ENCODE results near the gene PRDX6.

PRDX6 gene

DNA sequence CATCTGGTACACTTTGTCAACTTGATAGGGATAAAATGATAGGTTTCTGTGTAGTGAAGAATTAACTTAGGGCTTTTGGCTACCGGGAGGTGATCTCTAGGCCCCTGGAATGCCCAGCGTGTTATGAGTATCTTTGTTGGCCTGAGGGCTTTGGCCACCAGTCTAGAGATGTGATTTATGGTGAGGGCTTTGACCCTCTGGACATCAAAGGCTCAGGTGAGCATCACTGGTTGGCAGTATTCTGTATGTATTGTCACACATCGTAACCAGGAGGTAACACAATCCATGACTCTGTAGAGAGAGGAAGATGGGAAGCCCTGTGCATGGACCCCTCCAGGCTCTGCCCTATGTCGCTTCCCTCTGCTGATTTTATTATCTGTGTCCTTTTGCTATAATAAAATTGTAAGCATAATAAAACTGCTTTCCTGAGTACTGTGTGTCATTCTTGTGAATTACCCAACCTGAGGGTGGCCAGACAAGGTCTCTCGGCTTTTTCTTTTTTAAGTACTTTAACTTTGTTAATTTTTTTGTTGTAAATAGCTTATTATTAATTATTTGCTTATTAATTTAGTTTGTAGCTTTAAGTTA lies 40.2 kb upstream of the PRDX6 start:
- TF ChIP-seq, protein P1, sequence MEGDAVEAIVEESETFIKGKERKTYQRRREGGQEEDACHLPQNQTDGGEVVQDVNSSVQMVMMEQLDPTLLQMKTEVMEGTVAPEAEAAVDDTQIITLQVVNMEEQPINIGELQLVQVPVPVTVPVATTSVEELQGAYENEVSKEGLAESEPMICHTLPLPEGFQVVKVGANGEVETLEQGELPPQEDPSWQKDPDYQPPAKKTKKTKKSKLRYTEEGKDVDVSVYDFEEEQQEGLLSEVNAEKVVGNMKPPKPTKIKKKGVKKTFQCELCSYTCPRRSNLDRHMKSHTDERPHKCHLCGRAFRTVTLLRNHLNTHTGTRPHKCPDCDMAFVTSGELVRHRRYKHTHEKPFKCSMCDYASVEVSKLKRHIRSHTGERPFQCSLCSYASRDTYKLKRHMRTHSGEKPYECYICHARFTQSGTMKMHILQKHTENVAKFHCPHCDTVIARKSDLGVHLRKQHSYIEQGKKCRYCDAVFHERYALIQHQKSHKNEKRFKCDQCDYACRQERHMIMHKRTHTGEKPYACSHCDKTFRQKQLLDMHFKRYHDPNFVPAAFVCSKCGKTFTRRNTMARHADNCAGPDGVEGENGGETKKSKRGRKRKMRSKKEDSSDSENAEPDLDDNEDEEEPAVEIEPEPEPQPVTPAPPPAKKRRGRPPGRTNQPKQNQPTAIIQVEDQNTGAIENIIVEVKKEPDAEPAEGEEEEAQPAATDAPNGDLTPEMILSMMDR (conservative IDR thresholded peaks at IDR 0.05): no peak
- no peak overlapping the region for H3K27ac ChIP-seq

DNA sequence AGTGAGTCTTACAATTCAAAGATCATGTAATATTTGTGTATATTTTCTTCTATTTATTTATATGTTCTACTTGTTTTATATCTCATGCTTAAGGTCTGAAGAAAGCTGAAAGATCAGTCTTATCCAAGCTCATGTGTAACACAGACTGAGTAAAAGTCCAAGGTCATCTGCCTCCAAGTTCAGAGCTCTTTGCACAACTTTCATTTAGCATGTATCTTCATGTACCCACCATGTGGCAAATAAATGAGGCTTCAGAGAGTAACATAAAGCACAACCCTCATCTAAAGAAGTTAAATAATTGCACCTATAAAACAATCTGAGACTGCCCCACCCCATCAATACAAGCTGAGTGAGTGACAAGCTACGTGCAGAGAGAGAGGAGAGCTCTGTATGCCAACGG lies 38.5 kb upstream of the PRDX6 start:
- H3K27ac ChIP-seq: no peak overlapping the region
- TF ChIP-seq, protein P1 (conservative IDR thresholded peaks at IDR 0.05): no peak

DNA sequence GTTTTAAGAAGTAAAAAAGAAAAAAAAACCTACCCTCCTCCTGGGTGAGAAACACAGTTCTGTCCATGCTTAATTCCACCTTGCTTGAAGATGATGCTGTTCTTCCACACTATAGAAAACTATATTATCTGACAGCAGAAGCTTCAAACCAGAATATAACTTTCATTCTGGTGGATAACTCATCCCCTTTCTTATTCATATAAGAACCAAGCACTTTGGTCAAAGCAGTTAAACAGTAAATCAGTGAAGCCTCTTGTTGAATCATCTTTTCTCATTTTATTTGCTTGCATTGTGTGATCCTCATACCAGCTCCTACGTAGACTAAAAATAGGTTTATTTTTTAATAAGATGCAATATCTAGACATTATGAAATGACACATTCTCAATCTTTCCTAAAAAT lies 36.7 kb upstream of the PRDX6 start:
- TF ChIP-seq, protein P1 (conservative IDR thresholded peaks at IDR 0.05): no peak
- no peak overlapping the region for H3K27ac ChIP-seq

DNA sequence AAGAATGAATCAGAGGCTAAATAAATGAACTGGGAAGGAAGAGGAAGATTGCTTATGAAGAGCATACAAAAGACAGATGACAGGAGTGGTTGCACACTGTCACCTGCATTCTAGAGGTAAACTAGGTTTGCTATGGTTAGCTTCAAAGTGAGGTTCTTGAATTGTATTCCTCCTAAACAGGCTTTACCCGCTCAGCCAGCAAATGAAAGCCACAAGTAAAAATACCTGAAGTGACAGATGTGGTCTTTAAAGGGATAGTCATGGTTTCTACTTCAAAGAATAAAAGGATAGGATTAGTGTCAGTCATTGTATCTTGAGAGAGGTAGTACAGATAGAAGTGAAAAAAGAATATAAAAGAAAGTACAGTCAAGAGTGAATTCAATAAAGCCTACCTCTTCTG lies 32.4 kb upstream of the PRDX6 start:
- TF ChIP-seq, protein P1 (conservative IDR thresholded peaks at IDR 0.05): no peak
- H3K27ac ChIP-seq: no peak overlapping the region

DNA sequence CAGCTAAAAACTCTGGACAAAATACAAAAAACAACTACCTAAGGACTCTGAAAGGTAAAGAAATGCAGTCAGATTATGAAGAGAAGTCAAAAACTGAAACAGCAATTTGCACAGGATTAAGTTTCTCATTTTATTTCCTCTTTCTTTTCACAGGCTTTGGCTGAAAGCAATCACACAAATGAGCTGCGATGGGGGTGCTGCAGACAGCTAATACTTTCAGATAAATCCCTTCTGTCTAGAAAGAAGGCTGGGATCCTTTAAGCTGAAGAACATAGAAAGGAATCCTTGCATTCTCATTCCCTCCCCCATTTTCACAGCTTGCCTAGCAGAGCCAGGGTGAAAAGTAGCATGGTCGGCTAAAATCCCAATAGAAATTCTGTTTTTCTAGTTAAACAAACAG lies 32.0 kb upstream of the PRDX6 start:
- H3K27ac ChIP-seq: no peak overlapping the region
- TF ChIP-seq, protein P1 (conservative IDR thresholded peaks at IDR 0.05): no peak

DNA sequence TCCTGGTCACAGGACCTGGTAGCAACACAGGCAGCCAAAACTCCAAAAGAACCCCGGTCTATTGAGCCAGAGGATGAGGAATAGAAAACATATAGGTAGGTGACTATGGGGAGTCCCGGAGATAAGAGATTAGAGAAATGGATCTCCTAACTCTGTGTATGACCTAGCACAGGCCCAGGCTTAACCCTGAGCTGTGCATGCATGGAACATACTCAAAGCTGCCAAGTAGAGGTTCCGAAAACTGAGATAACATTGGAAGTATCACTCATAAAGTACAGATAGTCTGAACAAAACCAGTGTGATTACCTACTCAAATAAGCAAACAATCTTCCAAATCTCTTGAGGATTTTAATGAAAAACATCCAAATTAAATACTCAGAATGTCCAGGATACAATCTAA lies 31.5 kb upstream of the PRDX6 start:
- TF ChIP-seq, protein P1 (conservative IDR thresholded peaks at IDR 0.05): no peak
- no peak overlapping the region for H3K27ac ChIP-seq

DNA sequence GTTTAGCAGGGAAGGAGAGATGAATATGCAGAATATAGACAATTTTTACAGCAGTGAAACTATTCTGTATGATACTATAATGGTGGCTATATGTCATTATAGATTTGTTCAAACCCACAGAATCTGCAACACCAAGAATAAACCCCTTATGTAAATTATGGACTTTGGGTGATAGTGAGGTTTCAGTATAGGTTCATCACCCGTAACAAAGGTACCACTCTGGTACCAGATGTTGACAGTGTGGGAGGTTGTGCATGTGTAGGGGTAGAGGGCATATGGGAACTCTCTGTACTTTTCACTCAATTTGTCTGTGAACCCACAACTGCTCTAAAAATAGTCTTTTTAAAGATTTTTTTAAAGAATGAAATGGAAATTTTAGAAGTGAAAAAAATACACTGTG lies 29.9 kb upstream of the PRDX6 start:
- TF ChIP-seq, protein P1 (conservative IDR thresholded peaks at IDR 0.05): no peak

More for the DNA sequence above, 29.9 kb upstream of the PRDX6 start:
- H3K27ac ChIP-seq: no peak overlapping the region
